ENCODE data around the gene LSMEM2. TPM values are rescaled to one million over a fixed set of nuclear protein-coding genes. Genes with fewer than 3 reads are reported as not detected.
"Not testable (repeated sequence)": the region's sequence is repeated elsewhere in the genome, so short reads cannot be mapped to it uniquely, and the experiment has no call there.

The LSMEM2 gene
- total RNA-seq, 1 donor from 2014 or later: not detected

DNA sequence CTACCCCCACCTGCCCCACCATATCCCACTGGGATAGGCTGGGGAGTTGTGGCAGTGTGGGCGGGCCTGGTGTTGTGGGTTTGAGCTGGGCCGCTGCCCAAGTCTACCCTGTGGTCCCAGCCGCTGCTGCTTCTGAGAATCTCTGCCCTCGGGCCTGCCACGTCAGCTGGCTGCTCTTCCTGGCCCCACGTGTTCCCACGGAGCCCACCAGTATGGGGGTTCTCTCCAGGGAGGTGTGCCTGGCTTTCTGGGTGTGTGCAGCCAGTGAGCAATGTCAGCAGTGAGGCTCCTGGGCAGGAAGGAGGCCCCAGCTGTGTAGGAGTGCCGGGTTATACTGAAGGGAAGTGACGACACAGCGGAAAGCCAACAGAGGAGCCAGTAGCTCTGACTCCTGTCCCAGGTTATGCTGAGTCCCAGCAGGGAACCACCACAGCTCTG is 32.4 kb upstream of the LSMEM2 start:
- peak; percentile 87 for DNase-seq

DNA sequence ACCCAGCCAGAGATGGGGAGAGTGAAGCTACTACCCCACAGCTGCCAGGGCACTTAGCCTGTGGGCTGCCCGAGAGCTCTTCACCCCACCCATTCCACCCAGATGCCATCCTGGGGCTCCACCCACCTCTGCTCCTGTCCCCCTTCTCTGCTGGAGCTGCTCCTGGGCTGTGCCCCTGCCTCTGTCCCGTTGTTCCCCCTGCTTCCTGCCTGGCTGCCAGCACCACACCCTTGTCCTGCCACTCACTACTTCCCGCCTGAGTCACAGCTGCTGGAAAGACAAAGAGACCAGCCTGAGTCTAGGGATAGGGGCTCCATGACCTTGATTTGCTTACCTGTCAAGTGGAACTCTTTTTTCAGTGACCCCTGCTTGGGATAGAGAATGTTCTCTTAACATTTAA is 30.5 kb upstream of the LSMEM2 start:
- peak; percentile 76 for DNase-seq

DNA sequence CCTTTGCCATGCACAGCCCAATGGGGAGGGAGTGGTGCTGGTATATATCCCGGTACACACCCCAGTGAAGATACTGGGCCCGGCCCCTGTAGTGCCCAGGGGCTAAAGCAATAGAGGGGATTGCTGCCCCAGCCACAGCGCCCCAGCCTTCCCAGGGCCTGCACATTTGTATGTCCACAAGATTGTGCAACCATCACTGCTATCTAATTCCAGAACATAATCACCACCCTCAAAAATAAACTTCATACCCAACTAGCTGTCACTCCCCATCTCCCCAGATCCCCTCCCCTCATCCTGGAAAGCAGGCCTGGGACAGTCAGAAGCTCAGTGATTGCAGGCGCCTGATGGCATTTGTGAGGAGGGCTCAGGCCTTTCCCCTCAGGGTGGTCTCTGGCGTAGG is 29.4 kb upstream of the LSMEM2 start:
- no peak for DNase-seq

DNA sequence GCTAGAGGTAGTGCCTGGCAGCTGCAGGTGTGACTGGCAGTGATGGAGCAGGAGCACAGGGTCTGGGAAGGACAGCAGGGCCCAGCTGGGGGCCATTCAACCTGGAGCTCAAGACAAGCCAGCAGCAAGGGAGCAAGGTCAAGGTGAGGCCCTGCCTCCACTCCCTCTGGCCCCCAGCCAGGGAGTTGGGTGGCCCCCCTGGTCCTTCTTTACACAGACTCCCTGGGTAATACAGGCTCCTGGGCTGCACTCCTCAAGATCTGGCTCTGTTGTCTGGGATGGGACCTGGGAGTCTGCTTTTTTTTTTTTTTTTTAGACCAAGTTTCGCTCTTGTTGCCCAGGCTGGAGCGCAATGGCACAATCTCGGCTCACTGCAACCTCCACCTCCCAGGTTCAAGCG is 28.4 kb upstream of the LSMEM2 start:
- DNase-seq: no peak

DNA sequence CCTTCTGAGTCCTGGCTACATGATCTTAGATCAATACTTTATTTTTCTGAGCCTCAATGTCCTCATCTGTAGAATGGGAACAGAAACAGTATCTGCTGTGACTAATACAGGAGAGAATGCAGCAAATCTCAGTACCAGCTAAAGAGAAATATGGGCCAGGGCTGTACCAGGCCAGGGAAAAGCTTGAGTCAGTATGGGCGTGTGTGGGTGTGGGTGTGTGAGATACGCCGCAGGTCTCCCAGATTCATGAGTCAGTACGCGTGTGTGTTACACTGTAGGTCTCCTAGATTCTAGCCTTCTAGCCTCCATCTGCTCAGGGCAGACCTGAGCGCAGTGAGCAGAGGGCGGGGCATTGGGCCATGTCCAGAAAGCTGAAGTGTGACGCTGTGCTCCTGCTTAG is 27.7 kb upstream of the LSMEM2 start:
- peak; percentile 79 for DNase-seq

DNA sequence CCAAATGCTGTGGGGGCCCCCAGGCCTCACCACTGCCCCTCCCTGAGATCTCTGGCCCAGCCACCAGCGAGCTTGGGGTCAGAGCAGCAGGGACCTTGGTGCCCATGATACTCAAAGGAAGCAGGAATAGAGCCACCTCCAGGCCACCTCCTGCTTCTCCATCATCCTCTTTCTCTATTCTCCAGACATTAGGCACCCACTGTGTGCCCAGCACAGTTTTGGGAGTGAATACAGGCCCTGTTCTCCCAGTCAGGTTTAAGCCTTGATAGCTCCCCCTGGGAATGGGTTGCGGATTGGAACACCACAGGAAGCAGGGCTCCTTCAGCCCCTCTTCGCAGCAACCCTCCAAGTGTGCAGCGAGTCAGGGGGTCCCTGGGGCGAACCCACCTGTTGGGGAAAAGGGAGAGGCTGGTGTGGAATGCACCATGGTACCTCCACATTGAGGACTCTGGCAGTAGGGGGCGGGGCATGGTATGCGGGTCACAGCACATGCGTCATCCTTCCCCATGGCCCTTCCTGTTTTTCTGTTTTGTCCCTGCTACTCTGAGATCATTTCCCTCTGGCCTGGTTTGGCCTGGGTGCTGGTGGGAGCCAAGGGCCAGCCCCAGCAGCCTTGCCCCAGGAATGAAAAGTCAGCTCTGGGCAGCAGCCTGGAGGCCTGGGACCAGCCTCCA is 24.2 kb upstream of the LSMEM2 start:
- DNase-seq: peak; percentile 94

DNA sequence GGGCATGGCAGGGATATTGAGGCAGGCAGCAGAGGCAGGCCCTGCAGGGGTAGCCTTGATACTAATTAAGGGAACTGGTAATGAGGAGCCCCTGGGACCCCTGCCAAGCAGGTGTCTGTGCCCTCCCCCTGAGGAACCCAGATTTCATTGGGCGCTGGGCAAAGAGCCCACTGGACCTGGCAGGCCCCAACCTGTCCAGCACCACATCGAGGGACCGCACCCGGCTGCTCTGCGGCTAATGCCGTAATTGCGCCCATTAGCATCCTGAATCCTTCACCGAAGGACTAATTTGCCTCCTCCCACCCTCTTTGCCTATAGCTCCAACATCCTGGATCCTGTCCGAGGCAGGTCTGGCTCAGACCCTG is 23.7 kb upstream of the LSMEM2 start:
- DNase-seq: no peak

DNA sequence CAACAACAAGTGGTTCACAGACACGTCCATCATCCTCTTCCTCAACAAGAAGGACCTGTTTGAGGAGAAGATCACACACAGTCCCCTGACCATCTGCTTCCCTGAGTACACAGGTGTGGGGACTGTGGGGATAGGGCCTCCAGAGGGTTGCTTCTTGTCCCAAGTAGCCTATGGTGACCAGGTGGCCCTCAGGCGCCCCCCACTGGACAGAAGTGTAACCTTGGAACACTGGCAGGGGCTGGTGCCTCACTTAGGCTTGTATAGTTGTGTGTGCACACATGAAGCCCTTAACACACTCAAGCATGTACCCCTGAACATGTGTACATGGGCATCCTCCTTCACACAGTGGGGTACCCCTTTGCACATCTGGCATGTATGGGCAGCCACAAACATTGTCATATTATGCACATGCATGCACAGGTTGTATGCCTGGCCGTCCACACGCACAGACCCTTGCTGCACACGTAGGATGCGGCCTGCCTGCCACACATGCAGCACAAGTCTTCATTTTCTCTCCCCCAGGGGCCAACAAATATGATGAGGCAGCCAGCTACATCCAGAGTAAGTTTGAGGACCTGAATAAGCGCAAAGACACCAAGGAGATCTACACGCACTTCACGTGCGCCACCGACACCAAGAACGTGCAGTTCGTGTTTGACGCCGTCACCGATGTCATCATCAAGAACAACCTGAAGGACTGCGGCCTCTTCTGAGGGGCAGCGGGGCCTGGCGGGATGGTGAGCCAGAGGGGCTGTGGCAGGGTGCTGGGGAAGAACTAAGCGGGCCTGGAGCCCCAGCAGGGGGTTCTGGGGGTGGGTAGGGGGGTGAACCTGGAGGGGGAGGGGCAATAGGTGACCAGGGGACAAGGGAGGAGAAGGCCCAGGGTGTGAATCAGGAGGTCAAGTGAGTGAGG is 21.7 kb upstream of the LSMEM2 start:
- peak; percentile 77 for DNase-seq

DNA sequence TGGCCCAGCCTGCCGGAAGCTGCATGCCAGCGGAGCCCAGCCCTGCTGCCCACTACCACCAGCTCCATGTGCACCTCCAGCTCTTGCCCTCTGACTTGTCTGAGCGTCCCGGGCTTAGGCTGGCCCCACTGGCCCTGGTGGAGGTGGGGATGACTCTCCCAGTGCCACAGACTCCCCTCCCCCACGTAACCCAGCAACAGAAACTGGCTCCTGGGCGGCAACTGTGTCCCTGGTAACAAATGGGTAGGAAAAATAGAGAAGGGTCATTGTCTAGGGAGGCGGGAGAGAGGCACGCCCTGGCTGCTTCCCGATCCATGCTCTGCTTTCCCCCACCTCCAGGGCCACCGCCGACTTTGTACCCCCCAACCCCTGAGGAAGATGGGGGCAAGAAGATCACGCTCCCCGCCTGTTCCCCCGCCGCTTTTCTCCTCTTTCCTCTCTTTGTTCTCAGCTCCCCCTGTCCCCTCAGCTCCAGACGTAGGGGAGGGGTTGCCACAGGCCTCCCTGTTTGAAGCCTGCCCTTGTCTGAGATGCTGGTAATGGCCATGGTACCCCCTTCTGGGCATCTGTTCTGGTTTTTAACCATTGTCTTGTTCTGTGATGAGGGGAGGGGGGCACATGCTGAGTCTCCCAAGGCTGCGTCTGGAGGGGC is 20.7 kb upstream of the LSMEM2 start:
- no peak for DNase-seq

DNA sequence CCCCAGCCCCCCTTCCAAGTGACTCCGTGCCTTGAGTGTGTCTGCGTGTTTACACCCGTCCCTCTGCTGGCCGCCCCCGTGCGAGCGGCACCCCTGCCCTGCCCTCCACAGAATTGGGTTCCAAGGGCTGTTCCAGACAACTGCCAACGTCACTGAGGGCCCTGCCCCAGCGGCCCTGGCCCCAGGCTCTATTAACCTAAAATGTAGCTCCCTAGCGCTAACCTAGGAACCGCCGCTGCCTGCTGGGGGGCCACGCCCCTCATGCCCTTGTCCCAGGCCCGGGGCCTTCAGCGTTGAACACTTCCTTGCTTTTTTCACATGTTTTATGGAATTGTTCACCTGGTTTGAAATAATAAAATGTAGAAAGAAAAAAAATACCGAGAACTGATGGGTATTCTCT is 19.9 kb upstream of the LSMEM2 start:
- no peak for DNase-seq

DNA sequence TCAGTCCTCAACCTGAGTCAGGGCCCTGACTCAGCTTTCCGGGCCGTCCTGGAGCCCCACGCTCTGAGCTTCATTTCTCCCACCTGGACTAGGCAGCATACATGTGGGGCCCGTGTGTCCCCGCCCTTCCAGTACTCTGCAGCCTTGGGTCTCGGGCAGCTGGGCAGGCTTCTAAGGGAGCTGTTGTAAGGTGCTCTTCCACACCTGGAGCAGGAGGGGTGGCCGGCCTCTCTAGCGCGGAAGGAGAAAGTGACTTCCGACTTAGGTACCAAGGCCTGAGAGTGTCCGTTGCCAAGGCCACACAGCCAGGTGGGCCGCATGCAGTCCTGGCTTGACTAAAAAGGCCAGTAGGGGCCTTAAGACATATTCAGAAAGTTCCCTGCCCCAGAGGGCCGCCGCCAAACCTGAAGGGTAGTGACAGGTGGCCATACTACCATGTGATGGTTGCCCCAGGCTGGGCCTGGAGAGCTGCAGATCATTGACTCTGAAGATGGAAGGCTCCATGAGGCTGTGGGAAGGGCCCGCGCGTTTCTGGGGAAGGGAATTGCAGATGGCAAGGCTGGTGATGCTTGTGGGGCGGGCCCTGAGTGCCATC is 19.4 kb upstream of the LSMEM2 start:
- no peak for DNase-seq

DNA sequence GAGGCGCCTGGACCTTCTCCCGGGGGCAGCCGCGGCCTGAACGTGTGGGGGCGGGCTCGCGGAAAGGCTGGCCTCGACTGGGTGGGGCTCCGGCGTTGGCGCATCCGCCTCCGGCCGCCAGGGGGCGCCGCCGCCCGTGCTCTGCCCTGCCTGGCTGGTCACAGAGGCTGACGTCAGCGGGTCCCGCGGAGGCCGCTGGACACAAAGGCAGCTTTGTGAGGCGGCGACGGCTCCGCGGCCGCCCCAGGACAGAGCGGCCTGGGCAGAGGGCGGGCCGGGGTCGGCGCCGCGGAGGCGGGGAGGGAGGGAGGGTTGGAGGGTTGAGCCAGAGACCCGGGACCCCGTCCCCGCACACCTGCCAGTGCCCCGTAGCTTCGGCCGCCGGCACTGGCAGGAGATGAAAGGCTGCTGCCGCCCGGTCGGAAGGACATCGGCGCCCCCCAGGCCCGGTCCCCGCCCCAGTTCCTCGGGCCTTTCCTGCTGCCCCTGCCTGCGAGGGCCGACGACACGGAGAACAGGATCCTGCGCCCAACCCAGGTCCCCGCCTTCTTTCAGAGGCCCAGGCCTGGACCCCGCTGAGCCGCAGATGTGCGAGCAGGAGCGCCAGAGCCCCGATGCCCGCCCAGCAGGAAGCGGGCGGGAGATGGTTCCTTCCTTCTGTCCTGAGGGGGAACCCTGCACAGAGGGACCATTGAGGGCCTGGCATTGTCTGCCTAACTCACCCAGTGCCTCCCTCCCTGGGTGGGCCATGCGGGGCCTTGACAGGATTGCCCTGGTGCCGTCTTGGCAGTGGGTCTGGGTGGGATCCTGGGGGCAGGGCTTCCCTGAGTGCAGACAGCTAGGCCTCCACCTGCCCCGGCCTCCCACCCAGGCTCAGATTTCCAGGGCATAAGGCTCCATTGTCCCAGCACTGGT is 18.6 kb upstream of the LSMEM2 start:
- DNase-seq: peak; percentile 96

DNA sequence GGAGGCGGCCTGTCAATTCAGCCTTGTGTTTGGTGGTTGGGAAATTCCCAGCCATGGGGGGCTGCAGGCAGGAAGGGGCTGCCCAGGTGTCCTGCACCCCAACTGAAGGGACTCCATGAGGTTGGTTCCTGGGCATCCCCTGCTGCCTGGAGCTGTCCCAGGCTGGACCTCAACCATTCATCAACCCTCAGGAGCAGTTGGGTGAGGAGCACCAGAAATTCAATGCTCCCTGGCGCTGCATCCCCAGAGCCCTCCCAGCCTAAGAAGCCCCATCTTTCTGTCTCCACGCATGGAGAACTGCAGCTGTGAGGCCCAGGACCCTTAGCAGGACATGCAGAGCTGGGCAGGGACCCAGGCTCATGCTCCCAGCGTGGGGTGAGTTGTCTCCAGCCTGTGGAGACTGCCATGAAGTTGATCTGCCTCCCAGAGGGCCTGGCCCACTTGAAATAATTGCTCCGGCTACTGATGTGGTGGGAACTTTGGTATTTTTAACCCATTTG is 17.9 kb upstream of the LSMEM2 start:
- DNase-seq: no peak

DNA sequence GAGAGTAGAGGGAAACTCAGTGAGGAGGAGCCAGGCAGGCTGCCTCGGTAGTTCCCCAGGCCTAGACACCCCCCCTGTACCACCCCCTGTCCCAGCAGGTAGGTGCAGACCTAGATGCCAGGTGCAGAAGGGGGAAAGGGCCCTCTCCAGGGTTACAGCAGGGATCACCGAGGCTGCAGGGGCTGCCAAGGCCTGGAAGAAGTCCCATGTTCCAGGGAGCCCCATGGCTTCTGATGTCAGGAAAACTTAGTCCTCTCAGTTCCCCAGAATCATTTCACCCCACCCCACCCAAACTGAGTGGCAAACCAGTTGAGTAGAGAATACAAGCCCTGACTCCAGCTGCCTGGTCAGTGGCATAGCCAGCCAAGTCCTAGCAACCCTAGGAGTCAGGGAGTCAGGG is 17.4 kb upstream of the LSMEM2 start:
- DNase-seq: no peak

DNA sequence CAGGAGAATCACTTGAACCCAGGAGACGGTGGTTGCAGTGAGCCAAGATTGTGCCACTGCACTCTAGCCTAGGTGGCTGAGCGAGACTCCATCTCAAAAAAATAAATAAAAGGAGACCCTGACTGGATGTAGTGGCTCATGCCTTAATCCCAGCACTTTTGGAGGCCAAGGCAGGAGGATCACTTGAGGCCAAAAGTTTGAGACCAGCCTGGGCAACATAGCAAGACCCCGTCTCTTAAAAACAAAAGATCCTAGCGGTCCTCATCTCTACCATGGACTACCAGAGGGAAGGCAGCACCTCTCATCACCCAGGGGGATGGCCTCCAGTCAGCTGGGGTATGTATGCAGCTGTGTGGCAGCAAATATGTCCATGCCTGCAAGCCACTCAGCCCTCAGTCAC is 16.7 kb upstream of the LSMEM2 start:
- not testable (repeated sequence) for DNase-seq

DNA sequence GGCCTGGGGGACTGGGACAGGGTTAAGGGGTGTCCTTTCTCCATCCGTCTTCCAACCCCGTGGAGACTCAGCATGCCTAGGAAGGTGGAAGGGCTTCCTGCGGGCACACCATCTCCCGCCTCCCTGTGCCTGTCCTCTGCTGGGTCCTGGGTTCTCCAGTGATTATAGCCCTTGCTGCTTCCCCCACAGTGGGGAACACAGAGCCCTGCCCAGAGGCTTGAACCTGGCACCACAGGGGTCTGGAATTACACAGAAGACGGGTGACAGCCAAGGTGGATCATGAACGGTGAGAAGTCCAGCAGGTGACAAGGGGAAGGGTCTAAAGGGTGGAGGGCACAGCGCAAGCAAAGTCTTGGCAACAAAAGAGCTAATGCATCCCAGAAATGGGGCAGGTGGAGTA is 16.1 kb upstream of the LSMEM2 start:
- no peak for DNase-seq

DNA sequence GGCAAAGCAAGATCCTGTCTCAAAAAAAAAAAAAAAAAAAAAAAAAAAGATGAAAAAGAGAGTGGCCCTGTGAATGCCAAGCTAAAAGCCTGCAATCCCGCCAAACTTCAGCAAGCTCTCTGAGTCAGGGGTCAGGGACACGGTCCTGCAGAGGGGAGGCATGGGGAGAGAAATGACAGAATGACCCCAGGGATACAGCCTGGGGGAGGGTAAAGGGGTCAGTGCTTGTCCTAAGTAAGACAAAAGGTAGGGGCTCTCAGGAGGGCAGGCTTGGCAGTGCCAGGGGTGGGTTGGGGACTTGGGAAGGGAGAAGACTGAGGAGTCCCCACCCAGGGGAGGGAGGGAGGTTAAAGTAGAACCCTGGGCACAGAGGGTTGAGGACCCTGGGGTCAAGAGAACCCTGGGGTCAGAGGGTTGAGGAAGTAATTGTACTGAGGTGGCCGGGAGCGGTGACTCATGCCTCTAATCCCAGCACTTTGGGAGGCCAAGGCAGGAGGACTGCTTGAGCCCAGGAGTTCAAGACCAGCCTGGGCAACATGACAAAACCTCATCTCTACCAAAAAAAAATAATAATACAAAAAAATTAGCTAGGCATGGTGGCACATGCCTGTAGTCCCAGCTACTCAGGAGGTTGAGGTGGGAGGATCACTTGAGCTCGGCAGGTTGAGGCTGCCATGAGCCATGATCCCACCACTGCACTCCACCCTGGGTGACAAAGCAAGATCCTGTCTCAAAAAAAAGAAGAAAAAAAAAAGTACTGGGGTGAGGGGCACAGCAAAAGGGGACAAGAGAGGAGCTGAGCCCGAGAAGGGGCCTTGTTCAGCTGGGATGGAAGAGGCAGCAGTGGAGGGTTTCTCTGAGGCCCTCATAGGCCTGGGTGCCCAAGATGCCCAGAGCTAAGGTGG is 15.2 kb upstream of the LSMEM2 start:
- no peak for DNase-seq

DNA sequence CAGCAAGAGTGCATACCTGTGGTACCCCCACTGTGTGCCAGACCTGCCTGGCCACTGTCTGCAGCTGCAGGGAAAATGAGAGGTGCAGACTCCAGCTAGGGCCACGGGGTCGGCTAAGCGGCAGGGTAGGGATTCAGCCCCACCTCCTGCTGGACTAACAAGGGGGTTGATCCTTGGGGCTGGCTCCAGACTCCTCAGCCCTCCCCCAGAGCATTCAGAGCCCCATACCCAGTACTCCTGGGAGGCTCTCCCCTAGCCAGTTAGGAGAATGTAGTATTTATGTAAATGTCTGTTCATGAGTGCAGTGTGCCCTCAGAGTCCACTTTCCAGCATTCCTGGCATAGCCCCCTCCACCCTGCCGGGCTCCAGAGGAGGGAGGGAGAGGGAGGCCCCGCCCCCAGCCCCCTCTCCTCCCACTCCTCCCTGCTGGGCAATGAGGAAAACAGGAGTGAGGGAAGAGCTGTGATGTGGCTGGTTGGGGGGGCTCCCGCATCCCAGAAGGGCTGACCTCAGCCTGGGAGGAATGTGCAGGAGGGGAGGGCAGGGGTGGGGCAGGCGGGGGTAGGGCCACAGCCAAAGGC is 14.4 kb upstream of the LSMEM2 start:
- peak; percentile 40 for DNase-seq

DNA sequence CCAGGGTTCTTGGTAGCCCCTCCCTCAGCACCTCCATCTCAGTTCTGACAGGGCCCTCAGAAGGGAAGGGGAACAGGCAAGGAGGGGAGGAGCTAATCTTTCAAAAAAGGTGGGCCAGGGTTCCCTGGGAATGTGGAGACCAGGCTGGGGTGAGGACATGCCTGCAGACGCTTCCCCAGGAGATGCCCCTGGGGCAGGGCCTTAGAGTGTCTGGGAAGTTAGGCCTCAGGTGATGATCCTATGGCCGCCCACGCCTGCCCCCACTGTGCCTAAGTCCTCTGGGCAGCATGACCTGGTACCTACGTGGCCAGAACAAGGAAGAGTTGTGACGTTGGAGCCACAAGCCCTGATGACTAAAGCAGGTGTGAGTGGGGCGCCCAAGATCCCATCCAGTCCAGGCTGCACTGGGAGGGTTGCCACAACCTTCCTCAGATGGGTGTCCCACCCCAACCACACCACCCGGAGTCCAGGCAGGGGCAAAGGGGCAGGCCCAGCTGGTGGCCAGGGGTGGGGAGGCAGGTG is 13.9 kb upstream of the LSMEM2 start:
- no peak for DNase-seq

DNA sequence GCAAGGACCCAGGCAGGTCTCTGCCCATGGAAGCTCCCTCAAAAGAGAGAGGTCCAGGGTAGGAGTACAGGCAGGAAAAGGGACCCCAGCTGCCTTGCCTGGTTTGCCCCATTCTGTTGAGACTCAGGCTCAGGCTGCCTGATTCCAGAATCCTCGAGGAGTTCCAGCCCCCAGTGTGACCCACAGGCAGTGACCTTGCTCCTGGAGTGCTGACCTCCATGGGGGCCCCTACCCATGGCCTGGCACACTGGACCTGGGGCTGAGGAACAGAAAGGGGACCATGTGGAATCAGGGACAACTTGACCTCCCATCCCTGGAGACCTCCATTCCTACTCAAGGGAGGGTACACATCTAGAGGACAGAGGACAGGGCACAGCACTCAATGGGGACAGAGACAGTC is 13.3 kb upstream of the LSMEM2 start:
- no peak for DNase-seq
